Activated T-helper 2 cell treated with anti-CD3 and anti-CD28 coated beads, Interferon-gamma antibody, Interleukin-2, Interleukin-4, amounts not matched to agents 10 μg/mL and 5 μg/mL and 100 μg/mL, durations not matched to agents 14 hours and 24 hours and 36 hours (primary cell): ENCODE measurements around the gene CCDC18. TPM values are rescaled to one million over a fixed set of nuclear protein-coding genes. Genes with fewer than 3 reads are reported as not detected.

Source experiments
- DNase-seq: peaks from one replicate; pipeline ENCODE4 v3.0.0; 2021; ENCODE audit warnings: low spot score
- H3K27ac Mint-ChIP-seq: one replicate; pipeline ENCODE4 v1.8.0; 2021; ENCODE audit warnings: mixed read lengths
- H3K27me3 Mint-ChIP-seq: one replicate; pipeline ENCODE4 v1.8.0; 2021; ENCODE audit warnings: low read depth, mixed read lengths
- H3K36me3 Mint-ChIP-seq: one replicate; pipeline ENCODE4 v1.8.0; 2021; ENCODE audit warnings: low read depth, mixed read lengths
- H3K4me1 Mint-ChIP-seq: one replicate; pipeline ENCODE4 v1.8.0; 2021; ENCODE audit warnings: low read depth, mixed read lengths
- H3K4me3 Mint-ChIP-seq: one replicate; pipeline ENCODE4 v1.8.0; 2021; ENCODE audit warnings: low read depth, mild to moderate bottlenecking, moderate library complexity, mixed read lengths
- H3K9me3 Mint-ChIP-seq: one replicate; pipeline ENCODE4 v1.8.0; 2021; ENCODE audit warnings: mixed read lengths
- intact Hi-C: fragments of 100-400 bp; cut with micrococcal nuclease; formaldehyde crosslinking; loops from one replicate; pipeline ENCODE4 v1.15.1; 2023
- total RNA-seq: library from RNA; stranded (reverse); gene quantifications from 2 replicates; pipeline ENCODE4 v1.2.3, GENCODE V29; 2022

Gene CCDC18
- 20.1 and 22.9 TPM in 2 replicates for total RNA-seq

DNA sequence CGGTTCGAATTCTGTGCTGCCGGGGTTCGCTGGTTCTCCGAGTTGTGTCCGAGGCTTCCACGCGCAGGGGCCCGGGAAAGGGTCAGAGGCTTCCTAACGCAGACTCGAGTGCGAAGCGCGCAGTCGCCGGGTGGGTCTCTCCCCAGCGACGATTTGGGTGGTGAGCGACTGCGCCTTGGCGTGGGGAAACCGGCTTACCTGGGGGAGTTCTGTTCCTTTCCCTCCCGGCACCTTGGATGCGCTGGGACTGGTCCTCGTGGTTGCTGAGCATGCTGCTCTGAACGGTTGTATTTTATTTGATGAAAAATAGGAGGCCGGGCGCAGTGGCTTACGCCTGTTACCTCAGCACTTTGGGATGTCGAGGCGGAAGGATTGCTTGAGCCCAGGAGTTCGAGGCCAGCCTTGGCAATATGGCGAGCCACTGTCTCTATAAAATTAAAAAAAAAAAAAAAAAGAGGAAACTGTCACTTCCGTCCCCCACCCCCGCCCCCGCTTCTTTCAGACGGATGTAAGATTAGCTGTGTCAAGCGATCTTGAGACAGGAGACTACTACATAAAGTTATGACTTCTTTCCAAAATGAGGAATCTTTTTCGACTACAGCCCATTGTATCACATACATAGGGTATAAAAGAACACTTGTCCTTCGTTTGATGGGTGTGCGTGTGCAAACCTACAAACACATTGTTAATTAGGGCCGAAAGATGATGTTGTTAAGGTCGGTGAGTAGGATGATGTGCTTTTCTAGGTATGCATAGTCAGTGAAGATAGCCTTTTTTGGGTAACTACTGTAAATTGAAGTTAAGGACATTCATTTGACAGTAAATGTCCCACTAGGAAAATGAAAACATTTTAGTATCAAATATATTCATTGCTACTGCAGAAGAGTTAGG lies at the start of gene CCDC18:
TSS of gene CCDC18 (plus strand) at position 2 of the 891 bp plus-strand sequence. CDS start 2,638 bp downstream, outside the sequence.
- peak within 1 kb of the TSS; percentile 99 for H3K27ac Mint-ChIP-seq
- H3K9me3 Mint-ChIP-seq: no peaks in the 10 kb centered on the region
- DNase-seq: no peak
- H3K4me1 Mint-ChIP-seq: peaks cover 55% of the 10 kb centered on the region
- H3K27me3 Mint-ChIP-seq: no peaks in the 10 kb centered on the region
- intact Hi-C loops: loop anchor here (1.0 to 10.0 kb wide), 5 partner anchors 38 to 666 kb away; partner anchors contain the start of genes DIPK1A and RPL5
- peaks cover 53% of the 10 kb centered on the region for H3K36me3 Mint-ChIP-seq
- peak within 1 kb of the TSS; percentile 97 for H3K4me3 Mint-ChIP-seq

DNA sequence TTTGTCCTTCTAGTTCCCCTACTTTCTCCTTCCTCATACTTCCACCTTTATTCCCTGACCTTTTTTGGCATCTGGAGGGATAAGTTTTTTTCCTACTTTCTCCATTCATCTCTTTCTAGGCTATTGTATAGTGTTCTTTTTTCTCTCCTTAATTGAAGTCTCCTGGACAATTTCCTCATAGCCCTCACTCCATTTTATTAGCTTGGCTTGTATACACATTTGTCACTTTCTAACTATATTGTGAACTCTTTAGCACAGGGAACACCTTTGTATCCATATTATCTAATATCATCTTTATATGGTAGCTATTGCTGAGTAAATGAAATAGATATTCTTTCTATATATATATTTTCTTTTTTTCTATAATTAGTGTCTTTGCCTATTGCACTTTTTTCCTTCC lies 47.9 kb upstream of the CCDC18 start:
- Mint-ChIP-seq H3K9me3 (no peaks in the 10 kb centered on the region), H3K4me3 (no peak overlapping the region), H3K27ac (no peak overlapping the region), H3K36me3 (peaks cover 32% of the 10 kb centered on the region), H3K27me3 (no peaks in the 10 kb centered on the region), H3K4me1 (no peaks in the 10 kb centered on the region)
- intact Hi-C loops: no loop called here
- no peak for DNase-seq

DNA sequence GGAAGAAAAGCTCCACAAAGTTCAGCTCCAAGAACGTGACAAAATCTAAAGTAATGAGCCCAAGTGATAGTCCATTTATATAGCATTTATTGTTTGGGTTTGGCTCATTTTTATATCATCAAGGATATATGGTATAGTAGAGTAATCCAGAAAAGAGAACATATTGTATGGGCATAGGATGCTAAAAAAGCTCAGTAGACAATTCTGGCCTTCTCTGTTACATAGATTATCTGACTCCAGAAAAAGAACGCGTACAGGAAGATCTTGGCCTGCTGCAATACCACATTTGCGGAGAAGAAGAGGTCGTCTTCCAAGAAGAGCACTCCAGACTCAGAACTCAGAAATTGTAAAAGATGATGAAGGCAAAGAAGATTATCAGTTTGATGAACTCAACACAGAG lies 44.1 kb upstream of the CCDC18 start:
- intact Hi-C loops: no loop called here
- H3K27ac Mint-ChIP-seq: no peak overlapping the region
- peaks cover 2% of the 10 kb centered on the region for H3K4me1 Mint-ChIP-seq
- peaks cover 47% of the 10 kb centered on the region for H3K36me3 Mint-ChIP-seq
- no peak overlapping the region for H3K4me3 Mint-ChIP-seq
- H3K27me3 Mint-ChIP-seq: no peaks in the 10 kb centered on the region
- DNase-seq: no peak
- H3K9me3 Mint-ChIP-seq: no peaks in the 10 kb centered on the region

GRCh38 chr1:93137604-93138292 lies 42.8 kb upstream of the CCDC18 start:
- no peaks in the 10 kb centered on the region for H3K27me3 Mint-ChIP-seq
- no peak overlapping the region for H3K27ac Mint-ChIP-seq
- peaks cover 52% of the 10 kb centered on the region for H3K36me3 Mint-ChIP-seq
- H3K4me1 Mint-ChIP-seq: peaks cover 2% of the 10 kb centered on the region
- no peak for DNase-seq
- no peaks in the 10 kb centered on the region for H3K9me3 Mint-ChIP-seq
- H3K4me3 Mint-ChIP-seq: no peak overlapping the region
- intact Hi-C loops: no loop called here

- Mint-ChIP-seq H3K36me3 (peaks cover 48% of the 10 kb centered on the region), H3K27ac (no peak overlapping the region), H3K27me3 (no peaks in the 10 kb centered on the region), H3K9me3 (no peaks in the 10 kb centered on the region), H3K4me1 (peaks cover 2% of the 10 kb centered on the region), H3K4me3 (no peak overlapping the region)
- intact Hi-C loops: no loop called here
- no peak for DNase-seq
Measured at GRCh38 chr1:93140106-93140505, 40.4 kb upstream of the CCDC18 start.

- peaks cover 2% of the 10 kb centered on the region for H3K4me1 Mint-ChIP-seq
- no peaks in the 10 kb centered on the region for H3K9me3 Mint-ChIP-seq
- H3K27me3 Mint-ChIP-seq: no peaks in the 10 kb centered on the region
- H3K27ac Mint-ChIP-seq: no peak overlapping the region
- H3K4me3 Mint-ChIP-seq: no peak overlapping the region
- peaks cover 45% of the 10 kb centered on the region for H3K36me3 Mint-ChIP-seq
- DNase-seq: no peak
- intact Hi-C loops: no loop called here
Measured at GRCh38 chr1:93142161-93142560, 38.4 kb upstream of the CCDC18 start.

DNA sequence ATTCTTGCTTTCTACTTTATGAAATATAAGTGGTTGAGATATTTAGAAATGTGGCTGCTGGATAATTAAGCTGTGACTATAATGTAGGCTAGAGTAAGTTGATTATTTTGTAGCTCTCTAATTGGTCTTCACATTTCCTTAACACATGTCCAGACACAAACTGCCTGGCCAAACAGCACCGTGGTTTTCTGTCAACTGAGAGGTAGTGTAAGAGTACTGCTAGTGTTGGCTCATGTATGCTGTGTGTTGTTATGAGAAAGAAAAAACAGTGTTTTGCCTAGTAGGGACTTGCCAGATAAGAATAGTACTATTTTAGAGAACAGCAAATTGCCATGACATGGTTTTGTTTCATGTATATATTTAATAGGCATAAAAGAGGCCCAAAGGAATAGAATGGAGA lies 37.4 kb upstream of the CCDC18 start:
- Mint-ChIP-seq H3K9me3 (no peaks in the 10 kb centered on the region), H3K27me3 (no peaks in the 10 kb centered on the region), H3K4me1 (peaks cover 3% of the 10 kb centered on the region), H3K36me3 (peaks cover 47% of the 10 kb centered on the region), H3K4me3 (no peak overlapping the region), H3K27ac (no peak overlapping the region)
- intact Hi-C loops: no loop called here
- no peak for DNase-seq

GRCh38 chr1:93143769-93144168 lies 36.8 kb upstream of the CCDC18 start:
- no peak for DNase-seq
- Mint-ChIP-seq H3K27ac (no peak overlapping the region), H3K4me1 (peaks cover 3% of the 10 kb centered on the region), H3K27me3 (no peaks in the 10 kb centered on the region), H3K4me3 (no peak overlapping the region), H3K36me3 (peaks cover 48% of the 10 kb centered on the region), H3K9me3 (no peaks in the 10 kb centered on the region)
- intact Hi-C loops: no loop called here

GRCh38 chr1:93148001-93148400 lies 32.5 kb upstream of the CCDC18 start:
- H3K36me3 Mint-ChIP-seq: peaks cover 62% of the 10 kb centered on the region
- H3K4me3 Mint-ChIP-seq: no peak overlapping the region
- H3K4me1 Mint-ChIP-seq: peaks cover 5% of the 10 kb centered on the region
- H3K27me3 Mint-ChIP-seq: no peaks in the 10 kb centered on the region
- H3K9me3 Mint-ChIP-seq: no peaks in the 10 kb centered on the region
- no peak overlapping the region for H3K27ac Mint-ChIP-seq
- intact Hi-C loops: loop anchor here (5.0 kb wide), 1 partner anchor 66 kb away; no protein-coding TSS in a partner anchor
- no peak for DNase-seq

GRCh38 chr1:93150729-93151128 lies 29.8 kb upstream of the CCDC18 start:
- H3K4me3 Mint-ChIP-seq: no peak overlapping the region
- intact Hi-C loops: no loop called here

DNA sequence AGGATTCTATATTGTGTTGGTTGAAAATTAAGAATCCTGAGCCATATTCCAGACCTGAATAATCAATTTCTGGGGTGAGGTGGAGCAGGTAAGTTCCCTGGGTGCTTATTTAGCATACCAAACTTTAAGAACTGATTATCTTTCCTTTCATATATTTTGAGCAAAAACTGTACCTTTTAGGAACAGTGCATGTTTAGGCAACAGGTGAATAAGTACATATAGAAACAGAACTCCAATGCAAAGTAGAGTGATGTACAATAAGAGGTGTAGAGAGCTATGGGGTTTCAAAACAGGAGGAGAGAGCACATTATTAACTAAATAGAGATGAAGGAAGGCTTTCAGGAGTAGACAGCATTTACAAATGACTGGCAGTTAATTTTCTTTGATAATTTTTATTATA lies 29.1 kb upstream of the CCDC18 start:
- H3K4me3 Mint-ChIP-seq: no peak overlapping the region

More at GRCh38 chr1:93150729-93151128, 29.8 kb upstream of the CCDC18 start:
- Mint-ChIP-seq H3K36me3 (peaks cover 70% of the 10 kb centered on the region), H3K27ac (no peak overlapping the region), H3K4me1 (peaks cover 11% of the 10 kb centered on the region), H3K9me3 (no peaks in the 10 kb centered on the region), H3K27me3 (no peaks in the 10 kb centered on the region)
- no peak for DNase-seq

GRCh38 chr1:93152835-93153234 lies 27.7 kb upstream of the CCDC18 start:
- Mint-ChIP-seq H3K36me3 (peaks cover 60% of the 10 kb centered on the region), H3K27ac (no peak overlapping the region), H3K4me1 (peaks cover 13% of the 10 kb centered on the region), H3K27me3 (no peaks in the 10 kb centered on the region), H3K9me3 (no peaks in the 10 kb centered on the region), H3K4me3 (no peak overlapping the region)
- intact Hi-C loops: no loop called here
- DNase-seq: no peak

More for the DNA sequence above, 29.1 kb upstream of the CCDC18 start:
- Mint-ChIP-seq H3K27ac (no peak overlapping the region), H3K9me3 (no peaks in the 10 kb centered on the region), H3K27me3 (no peaks in the 10 kb centered on the region), H3K36me3 (peaks cover 73% of the 10 kb centered on the region), H3K4me1 (peaks cover 14% of the 10 kb centered on the region)
- intact Hi-C loops: no loop called here
- DNase-seq: no peak

- H3K27ac Mint-ChIP-seq: no peak overlapping the region
- peaks cover 56% of the 10 kb centered on the region for H3K36me3 Mint-ChIP-seq
- no peaks in the 10 kb centered on the region for H3K27me3 Mint-ChIP-seq
- H3K9me3 Mint-ChIP-seq: no peaks in the 10 kb centered on the region
- DNase-seq: no peak
- no peak overlapping the region for H3K4me3 Mint-ChIP-seq
- intact Hi-C loops: no loop called here
- H3K4me1 Mint-ChIP-seq: peaks cover 13% of the 10 kb centered on the region
Measured at GRCh38 chr1:93154898-93155297, 25.6 kb upstream of the CCDC18 start.
